Measurements from ENCODE around the gene BORCS5. TPM values are rescaled to one million over a fixed set of nuclear protein-coding genes. Genes with fewer than 3 reads are reported as not detected.
"Not testable (repeated sequence)": the region's sequence is repeated elsewhere in the genome, so short reads cannot be mapped to it uniquely, and the experiment has no call there.

The BORCS5 gene
- total RNA-seq, 2 experiments from 2014 or later, result 35.5 to 38.3 TPM

DNA sequence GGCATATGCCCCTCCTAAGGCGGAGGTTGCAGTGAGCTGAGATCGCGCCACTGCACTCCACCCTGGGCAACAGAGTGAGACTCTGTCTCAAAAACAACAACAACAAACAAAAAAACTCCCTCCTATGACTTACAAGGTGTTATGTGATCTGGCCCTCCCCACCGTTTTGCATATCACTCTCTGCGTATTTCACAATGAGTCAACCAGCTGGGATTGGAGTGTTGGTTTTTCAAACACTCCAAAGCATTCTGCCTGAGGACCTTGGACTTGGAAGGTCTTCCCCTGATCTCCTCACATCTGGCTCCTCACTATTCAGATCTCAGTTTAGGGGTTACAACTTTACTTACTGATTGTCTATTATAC, 20.8 kb upstream of the BORCS5 start:
- H3K27me3 Mint-ChIP-seq, result peaks cover 24% of the 10 kb centered on the region
- no peak overlapping the region for H3K4me3 Mint-ChIP-seq
- CTCF ChIA-PET, result interaction anchor here (0.7 to 2.5 kb wide), 5 partner anchors 10 to 303 kb away, joined by 3 to 11 read pairs (median 4); partner anchors contain the start of genes BORCS5 and MANSC1
- H3K9me3 Mint-ChIP-seq (ENCODE audit: low read depth), result no peaks in the 10 kb centered on the region
- H3K36me3 Mint-ChIP-seq, result no peaks in the 10 kb centered on the region
- DNase-seq (no peak), ATAC-seq (no peak)
- H3K4me1 Mint-ChIP-seq, result peaks cover 21% of the 10 kb centered on the region
- H3K27ac Mint-ChIP-seq, result no peak overlapping the region

DNA sequence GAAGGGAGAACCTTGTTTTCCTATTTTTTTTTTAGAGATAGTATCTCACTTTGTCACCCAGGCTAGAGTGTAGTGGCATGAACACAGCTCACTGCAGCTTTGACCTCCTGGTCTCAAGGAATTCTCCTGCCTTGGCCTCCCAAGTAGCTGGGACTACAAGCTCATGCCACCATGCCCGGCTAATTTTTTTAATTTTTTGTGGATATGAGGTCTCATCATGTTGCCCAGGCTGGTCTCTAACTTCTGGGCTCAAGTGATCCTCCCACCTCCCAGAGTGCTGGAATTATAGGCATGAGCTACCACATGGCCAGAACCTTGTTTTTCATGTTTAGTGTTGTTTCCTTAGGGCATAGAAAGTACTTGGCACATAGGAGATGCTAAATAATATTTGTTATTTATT, 20.4 kb upstream of the BORCS5 start:
- Mint-ChIP-seq H3K9me3 (ENCODE audit: low read depth) (no peaks in the 10 kb centered on the region), H3K4me1 (peaks cover 21% of the 10 kb centered on the region), H3K36me3 (no peaks in the 10 kb centered on the region), H3K27me3 (peaks cover 19% of the 10 kb centered on the region), H3K4me3 (no peak overlapping the region), H3K27ac (no peak overlapping the region)
- no peak for ATAC-seq
- CTCF ChIA-PET, result interaction anchor here (0.7 to 2.5 kb wide), 4 partner anchors 9 to 303 kb away, joined by 3 to 11 read pairs (median 5); partner anchors contain the start of genes BORCS5 and MANSC1
- no peak for DNase-seq

DNA sequence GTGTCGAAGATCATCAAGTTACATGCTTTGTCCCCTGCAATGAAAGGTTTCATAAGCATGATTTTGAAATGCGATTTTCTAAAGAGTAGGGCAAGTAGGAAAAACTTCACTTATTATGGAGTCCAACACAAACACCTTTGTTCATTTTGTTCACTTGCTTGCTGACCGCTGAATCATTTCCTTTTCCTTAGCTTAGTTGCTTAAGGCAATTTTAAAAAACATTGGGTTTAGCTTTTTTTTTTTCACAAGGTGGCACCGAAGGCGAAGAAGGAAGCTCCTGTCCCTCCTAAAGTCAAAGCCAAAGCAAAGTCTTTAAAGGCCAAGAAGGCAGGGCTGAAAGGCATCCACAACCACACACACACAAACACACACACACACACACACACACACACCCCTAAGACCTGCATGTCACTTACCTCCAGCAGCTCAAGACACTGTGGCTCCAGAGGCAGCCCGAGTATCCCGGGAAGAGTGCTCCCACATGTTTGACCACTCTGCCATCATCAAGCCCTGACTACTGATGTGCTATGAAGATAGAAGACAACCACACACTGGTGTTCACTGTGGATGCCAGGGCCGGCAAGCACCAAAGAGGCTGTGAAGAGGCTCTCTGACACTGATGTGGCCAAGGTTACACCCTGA, 18.2 kb upstream of the BORCS5 start:
- H3K4me1 Mint-ChIP-seq, result peaks cover 22% of the 10 kb centered on the region
- CTCF ChIA-PET, result interaction anchor here (0.7 to 3.0 kb wide), 4 partner anchors 11 to 757 kb away, joined by 3 to 12 read pairs (median 4); partner anchors contain the start of gene MANSC1
- H3K27ac Mint-ChIP-seq, result no peak overlapping the region
- H3K36me3 Mint-ChIP-seq, result no peaks in the 10 kb centered on the region
- H3K4me3 Mint-ChIP-seq, result no peak overlapping the region
- H3K9me3 Mint-ChIP-seq (ENCODE audit: low read depth), result no peaks in the 10 kb centered on the region
- ATAC-seq, result no peak
- no peak for DNase-seq
- peaks cover 12% of the 10 kb centered on the region for H3K27me3 Mint-ChIP-seq

DNA sequence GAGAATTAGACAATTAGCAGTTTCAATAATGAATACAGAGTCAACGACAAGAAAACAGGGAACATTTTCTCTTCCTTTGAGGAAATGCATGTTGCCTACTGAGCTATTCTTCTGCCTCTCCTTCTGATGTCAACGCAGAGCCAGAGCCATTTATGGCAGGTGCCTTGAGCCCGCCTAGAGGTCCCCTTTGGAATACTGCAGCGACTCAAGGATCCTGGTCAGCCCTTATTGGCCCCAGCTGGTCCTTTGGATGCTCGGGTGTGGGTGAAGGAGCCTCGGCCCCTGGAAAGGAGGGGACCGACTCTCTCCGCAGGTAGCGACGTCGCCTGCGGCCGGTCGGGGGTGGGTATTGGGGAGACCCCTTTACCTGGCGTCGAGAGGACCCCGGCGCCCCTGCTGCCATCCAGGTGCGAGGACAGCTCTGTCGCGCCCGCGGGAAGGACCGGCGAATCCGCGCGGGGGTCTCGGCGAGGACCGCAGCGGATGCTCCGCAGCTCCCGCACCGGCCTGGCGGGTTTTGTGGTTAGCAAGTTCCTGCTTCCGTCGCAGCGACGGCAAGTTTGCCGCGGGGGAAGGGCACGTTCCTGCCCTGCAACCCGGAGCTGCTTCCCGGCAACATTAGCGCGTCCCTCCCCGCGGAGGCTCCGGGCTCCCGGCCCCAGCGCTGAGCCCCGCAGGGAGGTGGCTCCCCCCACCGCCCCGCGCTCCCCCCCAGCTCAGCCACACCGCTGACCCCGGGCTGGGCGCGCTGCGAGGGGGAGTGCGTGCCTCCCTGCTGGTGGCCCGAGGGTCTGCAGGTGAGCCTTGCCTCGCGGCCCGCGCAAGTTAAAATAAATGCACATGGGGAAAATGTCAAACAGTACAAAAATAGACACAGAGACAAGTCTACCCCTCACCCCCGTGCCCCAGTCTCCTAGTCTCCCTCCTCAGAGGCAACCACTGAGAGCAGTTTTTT, 6.9 kb upstream of the BORCS5 start, which contains the start of gene MANSC1:
MANSC1 (minus strand) TSS at position 532 of the 955 bp plus-strand sequence. CDS start 6,928 bp downstream, outside the sequence.
- DNase-seq (peak; percentile 71), ATAC-seq (peak; percentile 78)
- Mint-ChIP-seq H3K27ac (peak within 1 kb of the TSS; percentile 48), H3K4me1 (peaks cover 18% of the 10 kb centered on the region), H3K4me3 (peak within 1 kb of the TSS; percentile 65), H3K9me3 (ENCODE audit: low read depth) (no peaks in the 10 kb centered on the region), H3K27me3 (peaks cover 19% of the 10 kb centered on the region), H3K36me3 (no peaks in the 10 kb centered on the region)
- CTCF ChIA-PET, result interaction anchor here (1.2 to 1.9 kb wide), 6 partner anchors 11 to 22 kb away, joined by 4 to 12 read pairs (median 8); no protein-coding TSS in a partner anchor

DNA sequence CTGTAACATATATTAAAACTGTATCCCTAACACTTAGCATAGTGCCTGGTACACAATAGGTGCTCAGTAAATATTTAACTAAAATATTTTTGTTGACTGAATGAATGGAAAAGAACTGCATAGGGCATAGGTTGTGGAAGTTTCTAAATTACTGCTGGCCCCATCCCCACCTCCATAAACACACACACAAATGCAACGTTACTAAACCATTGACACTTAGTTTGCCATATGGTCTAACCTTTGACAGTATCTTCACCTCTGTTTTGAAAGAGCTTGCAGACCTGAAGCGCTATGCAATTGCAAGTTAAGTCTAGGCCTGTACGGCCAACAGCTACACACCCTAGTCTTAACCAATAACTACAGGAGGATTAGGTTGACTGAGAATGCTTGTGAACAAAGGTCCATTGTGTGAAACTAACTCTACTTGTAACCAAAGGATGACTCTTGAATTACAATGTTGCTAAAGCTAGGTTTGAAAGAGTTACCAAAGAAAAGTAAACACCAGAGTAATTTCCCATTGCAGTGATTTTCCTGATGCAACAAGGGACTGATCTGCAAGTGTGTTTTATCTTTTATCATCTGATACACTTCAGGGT, 5.9 kb upstream of the BORCS5 start:
- CTCF ChIA-PET, result interaction anchor here (1.0 kb wide), 2 partner anchors 16 to 23 kb away, joined by 3 read pairs; no protein-coding TSS in a partner anchor
- Mint-ChIP-seq H3K9me3 (ENCODE audit: low read depth) (no peaks in the 10 kb centered on the region), H3K4me1 (peaks cover 24% of the 10 kb centered on the region), H3K36me3 (no peaks in the 10 kb centered on the region), H3K4me3 (peak overlapping the region; percentile 65), H3K27ac (no peak overlapping the region), H3K27me3 (peaks cover 16% of the 10 kb centered on the region)
- ATAC-seq, result no peak
- no peak for DNase-seq

DNA sequence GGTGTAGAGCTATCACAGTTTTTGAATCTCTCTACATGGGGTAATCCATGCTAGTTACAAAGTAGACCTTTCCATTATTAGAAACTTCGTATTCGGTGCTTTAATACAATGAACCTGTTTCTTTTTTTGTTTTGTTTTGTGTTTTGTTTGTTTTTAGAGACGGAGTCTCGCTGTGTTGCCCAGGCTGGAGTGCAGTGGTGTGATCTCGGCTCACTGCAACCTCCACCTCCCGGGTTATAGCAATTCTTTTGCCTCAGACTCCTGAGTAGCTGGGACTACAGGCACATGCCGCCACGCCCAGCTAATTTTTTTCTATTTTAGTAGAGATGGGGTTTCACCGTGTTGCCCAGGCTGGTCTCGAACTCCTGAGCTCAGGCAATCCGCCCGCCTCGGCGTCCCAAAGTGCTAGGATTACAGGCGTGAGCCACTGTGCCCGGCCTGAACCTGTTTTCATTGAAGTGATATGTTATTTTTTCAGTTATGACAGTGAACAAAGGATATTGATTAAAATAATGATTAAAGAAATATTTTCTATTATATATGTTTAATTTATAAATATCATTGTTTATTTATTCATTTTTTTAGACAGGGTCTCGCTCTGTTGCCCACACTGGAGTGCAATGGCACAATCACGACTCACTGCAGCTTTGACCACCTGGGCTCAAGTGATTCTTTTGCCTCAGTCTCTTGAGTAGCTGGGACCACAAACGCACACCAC, 5.3 kb upstream of the BORCS5 start:
- H3K27ac Mint-ChIP-seq; H3K9me3 Mint-ChIP-seq (ENCODE audit: low read depth); H3K4me3 Mint-ChIP-seq; DNase-seq; H3K36me3 Mint-ChIP-seq; ATAC-seq: not testable (repeated sequence)
- CTCF ChIA-PET, result interaction anchor here (1.0 kb wide), 2 partner anchors 17 to 24 kb away, joined by 3 read pairs; no protein-coding TSS in a partner anchor
- H3K4me1 Mint-ChIP-seq, result peaks cover 30% of the 10 kb centered on the region
- H3K27me3 Mint-ChIP-seq, result peaks cover 13% of the 10 kb centered on the region

DNA sequence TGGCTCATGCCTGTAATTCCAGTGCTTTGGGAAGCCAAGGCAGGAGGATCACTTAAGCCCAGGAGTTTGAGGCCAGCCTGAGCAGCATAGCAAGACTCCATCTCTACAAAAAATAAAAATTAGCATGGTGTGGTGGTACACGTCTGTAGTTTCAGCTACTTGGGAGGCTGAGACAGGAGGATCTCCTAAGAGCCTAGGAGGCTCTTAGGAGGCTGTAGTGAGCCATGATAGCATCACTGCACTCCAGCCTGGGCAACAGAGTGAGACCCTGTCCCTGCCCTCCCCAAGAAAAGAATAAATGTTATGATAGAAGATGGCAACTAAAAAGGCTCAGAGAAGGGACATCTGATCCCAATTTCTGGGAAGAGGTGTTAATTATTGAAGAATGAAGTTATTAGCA, 3.6 kb upstream of the BORCS5 start:
- no peaks in the 10 kb centered on the region for H3K9me3 Mint-ChIP-seq (ENCODE audit: low read depth)
- ATAC-seq (no peak), DNase-seq (no peak)
- H3K27ac Mint-ChIP-seq, result no peak overlapping the region
- no peak overlapping the region for H3K4me3 Mint-ChIP-seq
- peaks cover 11% of the 10 kb centered on the region for H3K27me3 Mint-ChIP-seq
- H3K4me1 Mint-ChIP-seq, result peaks cover 34% of the 10 kb centered on the region
- H3K36me3 Mint-ChIP-seq, result no peaks in the 10 kb centered on the region
- CTCF ChIA-PET, result no interaction called here

DNA sequence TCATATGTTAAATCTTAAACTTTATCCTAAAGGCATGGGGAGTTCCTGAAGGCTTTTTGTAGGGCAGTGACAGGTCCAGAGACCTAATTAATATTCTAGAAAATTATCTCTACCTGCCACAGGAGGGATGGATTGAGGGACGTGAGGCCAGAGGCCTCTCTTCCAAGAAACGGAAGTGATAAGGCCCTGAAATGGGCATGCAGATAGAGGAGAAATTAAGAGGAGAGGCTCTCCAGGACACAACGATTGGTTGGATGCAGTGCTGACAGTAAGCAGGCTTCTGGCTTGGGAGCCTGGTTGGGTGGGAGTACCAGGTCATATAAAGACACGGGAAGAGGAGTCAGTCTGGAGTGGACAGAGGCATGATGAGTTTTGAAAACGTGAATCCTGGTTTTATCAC, 3.1 kb upstream of the BORCS5 start:
- ATAC-seq, result no peak
- no peak overlapping the region for H3K27ac Mint-ChIP-seq
- H3K4me1 Mint-ChIP-seq, result peaks cover 40% of the 10 kb centered on the region

DNA sequence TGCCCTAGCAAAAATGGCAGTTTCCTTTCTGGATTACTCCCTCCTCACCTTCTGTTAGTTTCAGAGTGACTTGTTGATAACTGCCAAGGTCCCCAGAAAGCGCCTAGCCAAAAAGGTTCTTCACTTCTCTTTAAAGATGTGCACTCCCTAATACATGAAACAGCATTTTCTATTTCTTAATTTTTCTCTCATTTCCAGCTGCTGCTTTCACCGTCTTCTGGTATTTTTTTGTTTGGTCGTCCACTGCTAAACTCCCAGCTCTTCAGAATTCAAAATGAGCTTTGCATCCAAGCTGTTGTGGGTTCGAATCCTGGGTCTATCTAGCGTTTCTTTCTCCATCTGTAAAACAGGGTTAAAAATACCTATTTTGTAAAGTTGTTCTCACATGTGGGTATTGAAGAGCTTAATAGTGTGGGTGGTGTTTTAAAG, 397 bp upstream of the BORCS5 start:
- Mint-ChIP-seq H3K36me3 (peaks cover 3% of the 10 kb centered on the region), H3K4me1 (peaks cover 41% of the 10 kb centered on the region), H3K27ac (peak overlapping the region; percentile 94), H3K9me3 (ENCODE audit: low read depth) (no peaks in the 10 kb centered on the region), H3K4me3 (peak overlapping the region; percentile 86), H3K27me3 (no peaks in the 10 kb centered on the region)
- no peak for DNase-seq
- CTCF ChIA-PET, result interaction anchor here (0.8 to 3.0 kb wide), 19 partner anchors 10 to 380 kb away, joined by 3 to 28 read pairs (median 6); no protein-coding TSS in a partner anchor
- ATAC-seq, result no peak

More for the DNA sequence above, 3.1 kb upstream of the BORCS5 start:
- H3K4me3 Mint-ChIP-seq, result no peak overlapping the region
- H3K36me3 Mint-ChIP-seq, result no peaks in the 10 kb centered on the region
- no peak for DNase-seq
- H3K9me3 Mint-ChIP-seq (ENCODE audit: low read depth), result no peaks in the 10 kb centered on the region
- H3K27me3 Mint-ChIP-seq, result peaks cover 8% of the 10 kb centered on the region
- CTCF ChIA-PET, result no interaction called here

DNA sequence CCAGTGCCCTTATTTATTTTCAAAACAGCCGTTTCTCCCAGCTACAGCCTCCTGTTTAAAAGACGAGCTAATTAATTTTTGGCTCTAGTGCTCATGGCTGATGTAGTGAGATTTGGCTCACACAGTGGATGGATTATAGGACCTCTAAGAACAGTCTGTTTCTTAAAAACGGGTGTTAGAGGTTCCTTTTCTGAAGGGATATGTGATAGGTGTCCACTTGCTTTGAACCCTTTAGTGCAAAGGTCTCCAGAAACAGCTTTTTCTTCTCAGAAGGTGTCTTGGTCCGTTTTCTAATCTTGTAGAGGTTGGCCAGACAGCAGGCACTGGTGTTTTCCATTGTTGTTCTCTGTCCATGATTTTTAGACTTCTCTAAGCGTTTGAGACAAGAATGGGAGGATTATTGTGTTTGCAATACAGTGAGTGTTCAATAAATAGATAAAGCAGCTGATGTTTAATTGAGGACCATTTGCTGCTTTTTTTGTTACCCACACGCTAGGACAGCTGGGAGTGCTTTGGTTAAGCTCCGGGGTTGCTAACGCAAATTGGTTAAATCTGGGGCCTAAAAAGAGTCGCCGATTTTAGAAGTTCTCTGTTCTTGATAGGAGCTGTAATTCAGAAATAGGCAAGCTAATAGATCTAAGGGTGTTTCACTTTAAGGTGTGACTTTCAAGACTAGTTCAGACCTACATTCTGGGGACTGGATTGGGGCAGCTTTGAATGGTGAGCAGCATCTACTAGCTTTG, 1.0 kb downstream of the BORCS5 start:
- CTCF ChIA-PET, result interaction anchor here (0.9 to 3.0 kb wide), 24 partner anchors 10 to 454 kb away, joined by 3 to 28 read pairs (median 5); partner anchors contain the start of gene DUSP16
- H3K36me3 Mint-ChIP-seq, result peaks cover 13% of the 10 kb centered on the region
- H3K4me1 Mint-ChIP-seq, result peaks cover 50% of the 10 kb centered on the region
- H3K27me3 Mint-ChIP-seq, result no peaks in the 10 kb centered on the region
- H3K9me3 Mint-ChIP-seq (ENCODE audit: low read depth), result no peaks in the 10 kb centered on the region
- H3K27ac Mint-ChIP-seq, result peak overlapping the region; percentile 94
- no peak for ATAC-seq
- no peak for DNase-seq
- H3K4me3 Mint-ChIP-seq, result peak overlapping the region; percentile 86

DNA sequence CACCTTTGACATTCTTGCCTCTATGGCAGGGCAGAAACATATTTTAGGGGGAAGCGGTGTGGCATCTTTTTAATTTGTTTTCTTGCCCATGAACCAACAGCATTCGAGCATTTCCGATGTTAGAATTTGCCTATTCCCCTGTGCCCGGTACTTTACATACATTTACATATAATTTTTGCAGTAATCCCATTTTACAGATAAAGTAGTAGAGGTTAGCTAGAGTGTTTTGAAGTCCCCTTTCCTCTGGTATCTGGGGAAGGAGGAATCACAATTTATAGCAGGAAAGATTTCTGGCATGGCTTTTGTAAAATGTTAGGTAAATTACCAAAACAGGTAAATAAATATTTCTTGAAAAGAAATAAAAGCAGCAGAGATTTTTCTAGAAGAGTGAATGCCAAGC, 1.6 kb downstream of the BORCS5 start:
- Mint-ChIP-seq H3K4me1 (peaks cover 50% of the 10 kb centered on the region), H3K9me3 (ENCODE audit: low read depth) (no peaks in the 10 kb centered on the region), H3K36me3 (peaks cover 17% of the 10 kb centered on the region), H3K4me3 (peak overlapping the region; percentile 86), H3K27ac (peak overlapping the region; percentile 94), H3K27me3 (no peaks in the 10 kb centered on the region)
- CTCF ChIA-PET, result interaction anchor here (0.9 to 3.0 kb wide), 16 partner anchors 10 to 378 kb away, joined by 3 to 28 read pairs (median 6); partner anchors contain the start of gene DUSP16
- DNase-seq, result no peak
- ATAC-seq, result no peak

Measured in activated CD8-positive, alpha-beta memory T cell treated with anti-CD3 and anti-CD28 coated beads, Interleukin-2, amount 10 ng/mL, durations not matched to agents 7 days and 5 days (primary cell).